ENCODE results near the gene RBM11. TPM values are rescaled to one million over a fixed set of nuclear protein-coding genes. Genes with fewer than 3 reads are reported as not detected.
A peak's percentile ranks its signal among the peaks of the same experiment; 100 is the strongest.
"Not testable (repeated sequence)": the region's sequence is repeated elsewhere in the genome, so short reads cannot be mapped to it uniquely, and the experiment has no call there.

The RBM11 gene
- total RNA-seq (1 to 10 TPM; 1.9 TPM), polyA plus RNA-seq (2.2 TPM)

GRCh38 chr21:14215971-14216641, at the start of gene RBM11:
RBM11 (plus strand) TSS chr21:14216157; CDS start chr21:14216187, 30 bp downstream.
- peak within 1 kb of the TSS; percentile 73 for H3K4me3 ChIP-seq (ENCODE audit: low read length)
- peaks cover 5 to 14% (median 6%) of the 10 kb centered on the region in 3 donors for H3K4me1 Mint-ChIP-seq
- peak within 1 kb of the TSS; percentile 73 to 91 (median 84) for H3K4me3 Mint-ChIP-seq
- no peaks in the 10 kb centered on the region for H3K9me3 Mint-ChIP-seq
- POLR2A ChIA-PET, result no interaction called here
- CTCF ChIA-PET, result no interaction called here
- no peaks in the 10 kb centered on the region for H3K4me1 ChIP-seq (ENCODE audit: insufficient read depth, low read length)
- H3K27me3 Mint-ChIP-seq, result peaks cover 5 to 25% of the 10 kb centered on the region in 2 donors
- no peaks in the 10 kb centered on the region for H3K27me3 ChIP-seq (ENCODE audit: insufficient read depth, low read length, poor library complexity, severe bottlenecking)
- H3K36me3 ChIP-seq (ENCODE audit: insufficient read depth, low read length), result no peaks in the 10 kb centered on the region
- peak within 1 kb of the TSS in 5 of 8 donors; percentile 35 to 82 (median 51) for H3K27ac Mint-ChIP-seq
- no peak within 1 kb of the TSS for H3K27ac ChIP-seq (ENCODE audit: low read depth, low read length)
- peak; percentile 28 to 86 (median 65) for DNase-seq
- no peaks in the 10 kb centered on the region for H3K9me3 ChIP-seq (ENCODE audit: low read length)
- H3K36me3 Mint-ChIP-seq, result no peaks in the 10 kb centered on the region

GRCh38 chr21:14166463-14167223, 49.3 kb upstream of the RBM11 start:
- H3K27ac ChIP-seq (ENCODE audit: low read depth, low read length); H3K4me1 Mint-ChIP-seq; POLR2A ChIA-PET; H3K9me3 ChIP-seq (ENCODE audit: low read length); DNase-seq; H3K36me3 Mint-ChIP-seq; H3K27me3 Mint-ChIP-seq; H3K27me3 ChIP-seq (ENCODE audit: insufficient read depth, low read length, poor library complexity, severe bottlenecking); H3K9me3 Mint-ChIP-seq; H3K27ac Mint-ChIP-seq; H3K36me3 ChIP-seq (ENCODE audit: insufficient read depth, low read length); H3K4me1 ChIP-seq (ENCODE audit: insufficient read depth, low read length); H3K4me3 ChIP-seq (ENCODE audit: low read length); H3K4me3 Mint-ChIP-seq; CTCF ChIA-PET: not testable (repeated sequence)

GRCh38 chr21:14206222-14206621, 9.7 kb upstream of the RBM11 start:
- H3K27me3 Mint-ChIP-seq, result peaks cover 3 to 7% of the 10 kb centered on the region in 2 donors
- H3K9me3 Mint-ChIP-seq, result peaks cover 0 to under 1% (median 0%) of the 10 kb centered on the region in 5 donors

GRCh38 chr21:14210738-14211137, 5.2 kb upstream of the RBM11 start, which contains the start of gene LIPI:
LIPI (minus strand) TSS chr21:14210955; CDS start chr21:14210845, 110 bp downstream.
- Mint-ChIP-seq H3K36me3 (no peaks in the 10 kb centered on the region), H3K4me1 (peaks cover 0 to 5% (median 0%) of the 10 kb centered on the region in 3 donors), H3K27ac (no peak within 1 kb of the TSS), H3K27me3 (peaks cover 9 to 23% of the 10 kb centered on the region in 2 donors), H3K9me3 (no peaks in the 10 kb centered on the region), H3K4me3 (no peak within 1 kb of the TSS)
- ChIA-PET CTCF (no interaction called here), POLR2A (no interaction called here)
- no peak within 1 kb of the TSS for H3K27ac ChIP-seq (ENCODE audit: low read depth, low read length)
- no peaks in the 10 kb centered on the region for H3K36me3 ChIP-seq (ENCODE audit: insufficient read depth, low read length)
- no peaks in the 10 kb centered on the region for H3K4me1 ChIP-seq (ENCODE audit: insufficient read depth, low read length)
- no peaks in the 10 kb centered on the region for H3K9me3 ChIP-seq (ENCODE audit: low read length)
- H3K4me3 ChIP-seq (ENCODE audit: low read length), result no peak within 1 kb of the TSS
- no peaks in the 10 kb centered on the region for H3K27me3 ChIP-seq (ENCODE audit: insufficient read depth, low read length, poor library complexity, severe bottlenecking)
- no peak for DNase-seq

More at GRCh38 chr21:14206222-14206621, 9.7 kb upstream of the RBM11 start:
- H3K4me3 ChIP-seq (ENCODE audit: low read length), result no peak overlapping the region
- H3K27ac ChIP-seq (ENCODE audit: low read depth, low read length), result no peak overlapping the region
- no peak overlapping the region for H3K4me3 Mint-ChIP-seq
- ChIA-PET CTCF (no interaction called here), POLR2A (no interaction called here)
- no peaks in the 10 kb centered on the region for H3K36me3 ChIP-seq (ENCODE audit: insufficient read depth, low read length)
- H3K4me1 Mint-ChIP-seq, result no peaks in the 10 kb centered on the region
- no peak overlapping the region for H3K27ac Mint-ChIP-seq
- no peaks in the 10 kb centered on the region for H3K4me1 ChIP-seq (ENCODE audit: insufficient read depth, low read length)
- no peaks in the 10 kb centered on the region for H3K36me3 Mint-ChIP-seq
- H3K27me3 ChIP-seq (ENCODE audit: insufficient read depth, low read length, poor library complexity, severe bottlenecking), result no peaks in the 10 kb centered on the region
- H3K9me3 ChIP-seq (ENCODE audit: low read length), result no peaks in the 10 kb centered on the region
- no peak for DNase-seq

- POLR2A ChIA-PET, result no interaction called here
- Mint-ChIP-seq H3K36me3 (no peaks in the 10 kb centered on the region), H3K4me3 (no peak overlapping the region), H3K27me3 (peaks cover 5 to 30% of the 10 kb centered on the region in 2 donors), H3K9me3 (no peaks in the 10 kb centered on the region), H3K27ac (no peak overlapping the region), H3K4me1 (peaks cover 5 to 14% (median 6%) of the 10 kb centered on the region in 3 donors)
- Histone ChIP-seq H3K27me3 (ENCODE audit: insufficient read depth, low read length, poor library complexity, severe bottlenecking) (no peaks in the 10 kb centered on the region), H3K4me3 (ENCODE audit: low read length) (no peak overlapping the region), H3K36me3 (ENCODE audit: insufficient read depth, low read length) (no peaks in the 10 kb centered on the region), H3K27ac (ENCODE audit: low read depth, low read length) (no peak overlapping the region), H3K4me1 (ENCODE audit: insufficient read depth, low read length) (no peaks in the 10 kb centered on the region), H3K9me3 (ENCODE audit: low read length) (no peaks in the 10 kb centered on the region)
- CTCF ChIA-PET, result no interaction called here
- DNase-seq, result no peak
These were observed 2.8 kb upstream of the RBM11 start for GRCh38 chr21:14213164-14213563.

- H3K4me1 Mint-ChIP-seq, result no peaks in the 10 kb centered on the region
- H3K4me3 Mint-ChIP-seq, result no peak overlapping the region
- peaks cover 0 to 2% of the 10 kb centered on the region in 2 donors for H3K27me3 Mint-ChIP-seq
These were observed 7.4 kb downstream of the RBM11 start for GRCh38 chr21:14223365-14223764.

GRCh38 chr21:14229399-14229798, 13.4 kb downstream of the RBM11 start:
- no peaks in the 10 kb centered on the region for H3K4me1 Mint-ChIP-seq
- peaks cover 3% of the 10 kb centered on the region in 2 donors for H3K27me3 Mint-ChIP-seq
- no peak overlapping the region for H3K27ac Mint-ChIP-seq
- Histone ChIP-seq H3K9me3 (ENCODE audit: low read length) (peaks cover 9% of the 10 kb centered on the region), H3K4me1 (ENCODE audit: insufficient read depth, low read length) (no peaks in the 10 kb centered on the region), H3K36me3 (ENCODE audit: insufficient read depth, low read length) (no peaks in the 10 kb centered on the region), H3K27ac (ENCODE audit: low read depth, low read length) (no peak overlapping the region), H3K27me3 (ENCODE audit: insufficient read depth, low read length, poor library complexity, severe bottlenecking) (no peaks in the 10 kb centered on the region), H3K4me3 (ENCODE audit: low read length) (no peak overlapping the region)
- no peak overlapping the region for H3K4me3 Mint-ChIP-seq
- CTCF ChIA-PET, result no interaction called here
- peaks cover 0 to 9% (median 5%) of the 10 kb centered on the region in 3 donors for H3K36me3 Mint-ChIP-seq
- DNase-seq, result no peak
- POLR2A ChIA-PET, result no interaction called here
- peaks cover 0 to 19% (median 16%) of the 10 kb centered on the region in 5 donors for H3K9me3 Mint-ChIP-seq

More at GRCh38 chr21:14223365-14223764, 7.4 kb downstream of the RBM11 start:
- Histone ChIP-seq H3K9me3 (ENCODE audit: low read length) (no peaks in the 10 kb centered on the region), H3K4me1 (ENCODE audit: insufficient read depth, low read length) (no peaks in the 10 kb centered on the region), H3K27me3 (ENCODE audit: insufficient read depth, low read length, poor library complexity, severe bottlenecking) (no peaks in the 10 kb centered on the region), H3K36me3 (ENCODE audit: insufficient read depth, low read length) (no peaks in the 10 kb centered on the region), H3K27ac (ENCODE audit: low read depth, low read length) (no peak overlapping the region), H3K4me3 (ENCODE audit: low read length) (no peak overlapping the region)
- ChIA-PET POLR2A (no interaction called here), CTCF (no interaction called here)
- H3K36me3 Mint-ChIP-seq, result peaks cover 0 to 13% (median 4%) of the 10 kb centered on the region in 3 donors
- peaks cover 0 to 4% (median under 1%) of the 10 kb centered on the region in 5 donors for H3K9me3 Mint-ChIP-seq
- H3K27ac Mint-ChIP-seq, result no peak overlapping the region
- no peak for DNase-seq

- Mint-ChIP-seq H3K4me1 (no peaks in the 10 kb centered on the region), H3K27ac (no peak overlapping the region), H3K27me3 (peaks cover 0 to 12% of the 10 kb centered on the region in 2 donors), H3K9me3 (peaks cover 0 to 6% (median 6%) of the 10 kb centered on the region in 5 donors), H3K36me3 (no peaks in the 10 kb centered on the region), H3K4me3 (no peak overlapping the region)
- H3K9me3 ChIP-seq (ENCODE audit: low read length), result no peaks in the 10 kb centered on the region
- H3K36me3 ChIP-seq (ENCODE audit: insufficient read depth, low read length), result no peaks in the 10 kb centered on the region
- no peaks in the 10 kb centered on the region for H3K27me3 ChIP-seq (ENCODE audit: insufficient read depth, low read length, poor library complexity, severe bottlenecking)
- no peak for DNase-seq
- no peak overlapping the region for H3K4me3 ChIP-seq (ENCODE audit: low read length)
- POLR2A ChIA-PET, result no interaction called here
- H3K27ac ChIP-seq (ENCODE audit: low read depth, low read length), result no peak overlapping the region
- CTCF ChIA-PET, result no interaction called here
- H3K4me1 ChIP-seq (ENCODE audit: insufficient read depth, low read length), result no peaks in the 10 kb centered on the region
These were observed 19.1 kb downstream of the RBM11 start for GRCh38 chr21:14235101-14235500.

Data from CD8-positive, alpha-beta memory T cell (primary cell).